ENCODE results near the gene LAMP5.

LAMP5 gene

GRCh38 chr20:9501473-9501872 is 12.9 kb upstream of the LAMP5 start:
- no peak for DNase-seq (ENCODE audit: low read depth)

- DNase-seq (ENCODE audit: low read depth), result peak; percentile 1
These were observed 10.7 kb upstream of the LAMP5 start for GRCh38 chr20:9503526-9504245.

- no peak for DNase-seq (ENCODE audit: low read depth)
These were observed 8.0 kb upstream of the LAMP5 start for GRCh38 chr20:9506280-9506821.

DNA sequence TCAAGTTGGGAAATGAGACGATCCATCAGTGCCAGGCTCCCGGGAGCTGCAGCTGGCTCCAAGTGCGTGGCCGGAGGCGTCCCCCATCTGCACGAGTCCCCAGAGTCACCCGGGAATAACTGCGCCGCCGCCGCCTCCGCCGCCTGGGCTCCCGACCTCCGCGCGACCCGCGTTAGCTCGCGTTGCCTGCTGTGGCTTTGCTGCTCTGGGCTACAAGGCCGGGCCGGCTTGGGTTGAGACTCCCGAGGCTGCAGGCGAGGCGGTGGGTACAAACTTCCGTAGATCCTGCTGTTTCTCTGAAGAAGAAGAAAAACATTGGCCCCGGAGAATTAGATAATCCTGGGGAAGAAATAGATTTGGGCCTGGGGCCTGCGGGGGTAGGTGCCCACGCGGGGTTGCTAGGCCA is 7.4 kb upstream of the LAMP5 start:
- no peak for DNase-seq (ENCODE audit: low read depth)

GRCh38 chr20:9507544-9508239 is 6.7 kb upstream of the LAMP5 start:
- DNase-seq (ENCODE audit: low read depth), result no peak

DNA sequence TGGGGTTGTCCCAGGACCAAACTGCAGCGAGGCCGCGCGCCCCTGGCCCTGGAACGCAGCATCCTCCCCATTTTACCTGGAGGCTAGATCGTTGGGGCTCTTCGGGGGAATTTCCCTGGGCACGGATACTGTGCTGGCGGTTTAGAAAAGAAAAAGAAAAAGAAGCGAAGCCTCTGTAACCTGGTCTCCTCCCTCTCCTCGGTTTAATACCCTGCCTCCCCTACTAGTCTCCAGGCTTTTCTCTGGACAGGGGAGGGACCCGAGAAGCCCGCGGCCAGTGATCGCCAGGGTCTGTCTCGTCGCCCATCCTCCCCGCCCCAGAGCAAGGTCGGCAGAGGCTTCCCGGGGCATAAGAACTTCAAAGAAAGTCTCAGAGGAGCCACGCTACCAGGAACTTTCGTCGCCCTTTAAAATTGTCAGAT is 6.1 kb upstream of the LAMP5 start:
- no peak for DNase-seq (ENCODE audit: low read depth)

- DNase-seq (ENCODE audit: low read depth), result no peak
These were observed 5.7 kb upstream of the LAMP5 start for GRCh38 chr20:9508696-9509178.

DNA sequence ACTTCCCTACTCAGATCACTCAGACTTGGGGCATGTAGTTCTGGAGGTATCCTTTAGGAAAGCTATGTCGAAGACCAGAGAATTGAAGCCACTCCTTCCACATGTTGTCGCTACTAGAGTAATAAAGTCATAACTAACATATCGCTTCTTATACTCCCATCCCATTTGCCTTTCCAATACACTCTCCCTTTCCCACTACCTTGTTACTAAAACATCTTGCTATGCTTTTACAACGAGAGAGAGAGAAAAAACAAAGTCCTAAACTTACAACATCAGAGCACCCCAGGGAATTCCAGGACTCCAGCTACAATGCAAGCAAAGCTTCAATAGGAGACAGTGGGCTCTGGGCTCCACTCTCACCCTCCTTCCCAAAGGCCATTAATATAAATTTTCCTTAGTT is 5.1 kb upstream of the LAMP5 start:
- DNase-seq (ENCODE audit: low read depth), result no peak

DNA sequence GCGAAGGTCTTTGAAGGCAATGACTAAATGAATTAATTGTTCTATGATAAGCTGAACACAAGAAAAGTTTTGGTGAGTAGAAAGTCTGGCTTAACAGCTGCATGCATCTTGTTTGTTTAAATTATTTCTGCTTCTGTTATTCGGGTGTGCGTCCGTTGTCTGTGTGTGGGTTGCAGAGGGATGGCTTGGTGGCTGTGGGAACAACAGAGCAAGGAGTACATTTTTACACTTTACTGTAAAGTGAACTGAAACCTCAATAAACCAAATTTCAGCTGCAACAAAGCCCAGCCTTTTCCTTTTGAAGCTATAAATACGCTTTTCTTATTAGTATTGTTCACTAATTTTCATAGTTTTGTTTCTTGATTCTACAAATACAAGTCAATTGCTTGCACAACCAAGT is 3.5 kb upstream of the LAMP5 start:
- DNase-seq (ENCODE audit: low read depth), result no peak

- DNase-seq (ENCODE audit: low read depth), result no peak
These were observed 324 bp upstream of the LAMP5 start for GRCh38 chr20:9514072-9514460.

- no peak for DNase-seq (ENCODE audit: low read depth)
These were observed 810 bp downstream of the LAMP5 start for GRCh38 chr20:9515214-9515585.

DNA sequence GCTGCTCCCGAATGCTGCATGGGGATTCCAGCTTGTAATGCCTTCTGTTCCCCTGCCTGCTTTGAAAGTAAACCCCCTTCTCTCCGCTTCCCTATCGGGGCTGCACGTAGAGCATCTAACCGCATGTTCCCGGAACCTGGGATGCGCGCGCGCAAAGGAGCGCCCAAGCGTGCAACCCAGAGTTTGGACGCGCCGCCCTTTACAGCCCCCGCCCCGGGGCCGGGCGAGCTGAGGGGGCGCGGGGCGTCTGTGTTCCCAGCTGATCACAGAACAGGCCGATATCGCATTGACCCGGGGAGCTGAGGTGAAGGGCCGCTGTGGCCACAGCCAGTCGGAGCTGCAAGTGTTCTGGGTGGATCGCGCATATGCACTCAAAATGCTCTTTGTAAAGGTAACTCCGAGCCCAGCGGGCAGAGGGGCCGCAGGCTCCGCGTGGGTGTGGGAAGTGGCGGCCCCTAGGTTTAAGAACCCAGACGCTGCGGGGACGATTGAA is 1.4 kb downstream of the LAMP5 start:
- no peak for DNase-seq (ENCODE audit: low read depth)

DNA sequence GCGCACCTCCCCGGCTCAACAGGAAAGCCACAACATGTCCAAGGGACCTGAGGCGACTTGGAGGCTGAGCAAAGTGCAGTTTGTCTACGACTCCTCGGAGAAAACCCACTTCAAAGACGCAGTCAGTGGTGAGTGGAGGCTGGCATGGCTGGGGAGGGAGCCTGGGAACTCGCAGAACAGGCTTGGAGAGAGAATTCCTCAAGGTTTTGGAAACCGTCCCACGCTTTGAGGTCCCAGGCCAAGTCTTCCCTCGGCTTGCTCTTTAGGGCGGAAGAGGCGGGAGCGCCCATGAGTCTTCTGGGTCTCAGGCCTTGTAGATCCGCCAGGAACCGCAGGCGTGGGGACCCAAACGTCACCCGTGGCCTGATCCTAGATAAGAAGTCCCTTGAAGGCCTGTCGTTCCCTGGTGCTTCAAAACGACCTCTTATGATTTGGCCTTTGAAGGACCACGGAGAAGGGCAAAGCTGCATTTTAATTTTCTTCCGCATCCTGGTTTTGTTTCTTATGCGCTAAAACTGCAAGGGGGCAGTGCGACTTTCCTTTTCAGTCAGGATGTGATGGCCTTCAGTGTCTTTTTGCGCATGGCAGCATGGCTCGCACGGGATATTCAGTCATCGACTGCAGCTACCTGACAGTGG is 2.0 kb downstream of the LAMP5 start:
- no peak for DNase-seq (ENCODE audit: low read depth)

- no peak for DNase-seq (ENCODE audit: low read depth)
These were observed 3.1 kb downstream of the LAMP5 start for GRCh38 chr20:9517297-9518162.

GRCh38 chr20:9518576-9519175 is 4.3 kb downstream of the LAMP5 start:
- no peak for DNase-seq (ENCODE audit: low read depth)

DNA sequence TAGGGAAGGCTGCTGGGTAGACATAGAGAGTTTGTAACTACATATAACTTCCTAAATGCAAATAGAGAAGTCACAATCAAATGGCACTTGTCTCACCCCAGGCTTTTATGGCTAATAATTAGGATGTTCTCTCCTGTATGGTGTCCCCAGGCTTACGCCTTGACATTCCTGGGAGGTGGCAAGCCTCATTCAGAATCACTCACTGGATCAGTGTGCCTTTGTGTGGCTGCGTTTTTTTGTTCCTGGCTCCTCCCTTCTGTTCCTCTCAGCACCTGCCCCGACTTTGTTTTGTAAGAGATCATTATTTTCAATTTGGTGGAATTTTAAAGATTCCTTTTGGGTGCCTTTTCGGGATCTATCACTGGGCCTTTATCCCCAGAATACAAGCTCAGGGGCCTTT is 5.7 kb downstream of the LAMP5 start:
- DNase-seq (ENCODE audit: low read depth), result no peak

- no peak for DNase-seq (ENCODE audit: low read depth)
These were observed 9.2 kb downstream of the LAMP5 start for GRCh38 chr20:9523636-9524035.

- no peak for DNase-seq (ENCODE audit: low read depth)
These were observed 17.2 kb downstream of the LAMP5 start for GRCh38 chr20:9531581-9531980.

- no peak for DNase-seq (ENCODE audit: low read depth)
These were observed 17.9 kb downstream of the LAMP5 start for GRCh38 chr20:9532069-9532838.

- no peak for DNase-seq (ENCODE audit: low read depth)
These were observed 19.6 kb downstream of the LAMP5 start for GRCh38 chr20:9534025-9534424.

DNA sequence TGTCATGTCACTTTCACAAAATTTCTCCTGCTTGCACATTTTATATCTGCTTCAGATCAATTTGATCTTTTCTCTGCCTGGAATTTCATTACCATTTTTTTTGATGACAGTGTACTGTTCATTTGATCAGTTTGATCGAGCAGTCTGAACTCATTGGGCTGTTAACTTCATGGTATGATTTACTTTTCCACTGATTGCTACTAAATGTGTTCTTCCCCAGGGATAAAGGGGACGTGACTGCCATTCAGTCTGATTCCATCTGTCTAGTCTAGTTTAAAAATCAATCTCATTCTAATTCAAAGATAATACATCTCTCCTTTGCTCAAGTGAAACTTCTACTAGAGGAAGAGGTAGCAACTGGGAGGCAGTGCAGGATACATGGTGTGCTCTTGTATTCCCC is 21.1 kb downstream of the LAMP5 start:
- DNase-seq (ENCODE audit: low read depth), result no peak
